Glutamatergic neuron (in vitro differentiated cells): ENCODE data around the gene BCORL1. TPM values are rescaled to one million over a fixed set of nuclear protein-coding genes. Genes with fewer than 3 reads are reported as not detected.

Experiments used
- DNase-seq: peaks from one replicate; pipeline ENCODE4 v3.0.0; 2022
- H3K27ac Mint-ChIP-seq: one replicate; pipeline ENCODE4 v1.8.0; 2020; ENCODE audit warnings: mild to moderate bottlenecking, mixed read lengths, inconsistent platforms; ENCODE audit not compliant: unreplicated experiment
- H3K27me3 Mint-ChIP-seq: one replicate; pipeline ENCODE4 v1.8.0; 2020; ENCODE audit warnings: mild to moderate bottlenecking, moderate library complexity, mixed read lengths, inconsistent platforms; ENCODE audit not compliant: unreplicated experiment
- H3K36me3 Mint-ChIP-seq: one replicate; pipeline ENCODE4 v1.8.0; 2020; ENCODE audit warnings: mild to moderate bottlenecking, mixed read lengths, inconsistent platforms; ENCODE audit not compliant: unreplicated experiment
- H3K4me1 Mint-ChIP-seq: one replicate; pipeline ENCODE4 v1.8.0; 2020; ENCODE audit warnings: mild to moderate bottlenecking, low read depth, mixed read lengths, inconsistent platforms; ENCODE audit not compliant: unreplicated experiment
- H3K4me3 Mint-ChIP-seq: one replicate; pipeline ENCODE4 v1.8.0; 2020; ENCODE audit warnings: mild to moderate bottlenecking, mixed read lengths, inconsistent platforms; ENCODE audit not compliant: unreplicated experiment
- H3K9me3 Mint-ChIP-seq: one replicate; pipeline ENCODE4 v1.8.0; 2020; ENCODE audit warnings: mild to moderate bottlenecking, moderate library complexity, mixed read lengths, inconsistent platforms; ENCODE audit not compliant: unreplicated experiment
- total RNA-seq: library from RNA; stranded (reverse); fragmentation: NEBNext Ultra II Directional; extraction: Animal tissue kit (Norgen Biotek cat#: 25700); gene quantifications from one replicate; pipeline ENCODE4 v1.2.1, GENCODE V29; 2021; ENCODE audit not compliant: unreplicated experiment
- TF ChIP-seq, protein P1 (sequence below): fragments of 200-600 bp; sonication (generic); IDR thresholded peaks from one replicate; pipeline ENCODE4 v1.5.0; 2021; ENCODE audit not compliant: partially characterized antibody, unreplicated experiment

Gene BCORL1
- total RNA-seq, 1 donor from 2014 or later, result 14.7 TPM

- Mint-ChIP-seq H3K36me3 (peaks cover 4% of the 10 kb centered on the region), H3K27me3 (no peaks in the 10 kb centered on the region), H3K9me3 (no peaks in the 10 kb centered on the region), H3K27ac (no peak overlapping the region), H3K4me1 (no peaks in the 10 kb centered on the region), H3K4me3 (peak overlapping the region; percentile 82)
- TF ChIP-seq, protein P1, sequence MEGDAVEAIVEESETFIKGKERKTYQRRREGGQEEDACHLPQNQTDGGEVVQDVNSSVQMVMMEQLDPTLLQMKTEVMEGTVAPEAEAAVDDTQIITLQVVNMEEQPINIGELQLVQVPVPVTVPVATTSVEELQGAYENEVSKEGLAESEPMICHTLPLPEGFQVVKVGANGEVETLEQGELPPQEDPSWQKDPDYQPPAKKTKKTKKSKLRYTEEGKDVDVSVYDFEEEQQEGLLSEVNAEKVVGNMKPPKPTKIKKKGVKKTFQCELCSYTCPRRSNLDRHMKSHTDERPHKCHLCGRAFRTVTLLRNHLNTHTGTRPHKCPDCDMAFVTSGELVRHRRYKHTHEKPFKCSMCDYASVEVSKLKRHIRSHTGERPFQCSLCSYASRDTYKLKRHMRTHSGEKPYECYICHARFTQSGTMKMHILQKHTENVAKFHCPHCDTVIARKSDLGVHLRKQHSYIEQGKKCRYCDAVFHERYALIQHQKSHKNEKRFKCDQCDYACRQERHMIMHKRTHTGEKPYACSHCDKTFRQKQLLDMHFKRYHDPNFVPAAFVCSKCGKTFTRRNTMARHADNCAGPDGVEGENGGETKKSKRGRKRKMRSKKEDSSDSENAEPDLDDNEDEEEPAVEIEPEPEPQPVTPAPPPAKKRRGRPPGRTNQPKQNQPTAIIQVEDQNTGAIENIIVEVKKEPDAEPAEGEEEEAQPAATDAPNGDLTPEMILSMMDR, result peak; percentile 93
- DNase-seq, result peak; percentile 85
These were observed 78.0 kb downstream of the BCORL1 start for GRCh38 chrX:130060122-130061069.

DNA sequence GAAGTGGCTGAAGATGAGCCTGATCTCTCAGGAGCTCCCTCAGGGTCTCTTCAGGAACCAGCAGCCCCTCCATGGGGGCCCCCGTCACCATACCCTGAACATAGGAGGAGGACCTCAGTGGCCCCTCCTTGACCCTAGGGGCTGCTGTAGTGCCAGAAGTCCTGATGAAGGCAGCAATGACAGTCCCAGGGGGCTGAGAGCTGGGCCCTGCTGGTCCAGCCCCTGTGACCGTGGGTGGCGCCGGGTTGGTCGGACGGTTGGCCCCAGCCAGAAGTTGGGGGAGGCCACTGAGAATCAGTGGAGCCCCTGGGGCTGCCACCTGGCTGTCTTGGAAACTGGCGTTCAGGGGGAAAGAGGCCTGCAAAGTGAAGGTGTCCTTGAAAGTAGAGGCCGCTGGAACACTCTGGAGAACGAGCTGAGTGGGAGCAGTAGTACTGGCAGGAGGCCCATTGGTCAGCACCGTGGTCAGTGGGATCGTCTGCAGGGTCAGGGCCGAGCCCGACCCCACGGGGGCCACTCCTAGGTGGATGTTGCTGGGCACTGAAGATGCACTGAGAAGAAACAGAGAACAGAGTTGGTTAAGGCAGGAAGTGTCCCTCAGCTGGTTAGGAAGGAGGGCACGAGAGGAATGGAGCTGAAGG lies 84.7 kb downstream of the BCORL1 start:
- Mint-ChIP-seq H3K36me3 (no peaks in the 10 kb centered on the region), H3K9me3 (peaks cover 2% of the 10 kb centered on the region), H3K27ac (no peak overlapping the region), H3K4me1 (no peaks in the 10 kb centered on the region), H3K27me3 (no peaks in the 10 kb centered on the region), H3K4me3 (no peak overlapping the region)
- TF ChIP-seq, protein P1, result no peak
- no peak for DNase-seq

DNA sequence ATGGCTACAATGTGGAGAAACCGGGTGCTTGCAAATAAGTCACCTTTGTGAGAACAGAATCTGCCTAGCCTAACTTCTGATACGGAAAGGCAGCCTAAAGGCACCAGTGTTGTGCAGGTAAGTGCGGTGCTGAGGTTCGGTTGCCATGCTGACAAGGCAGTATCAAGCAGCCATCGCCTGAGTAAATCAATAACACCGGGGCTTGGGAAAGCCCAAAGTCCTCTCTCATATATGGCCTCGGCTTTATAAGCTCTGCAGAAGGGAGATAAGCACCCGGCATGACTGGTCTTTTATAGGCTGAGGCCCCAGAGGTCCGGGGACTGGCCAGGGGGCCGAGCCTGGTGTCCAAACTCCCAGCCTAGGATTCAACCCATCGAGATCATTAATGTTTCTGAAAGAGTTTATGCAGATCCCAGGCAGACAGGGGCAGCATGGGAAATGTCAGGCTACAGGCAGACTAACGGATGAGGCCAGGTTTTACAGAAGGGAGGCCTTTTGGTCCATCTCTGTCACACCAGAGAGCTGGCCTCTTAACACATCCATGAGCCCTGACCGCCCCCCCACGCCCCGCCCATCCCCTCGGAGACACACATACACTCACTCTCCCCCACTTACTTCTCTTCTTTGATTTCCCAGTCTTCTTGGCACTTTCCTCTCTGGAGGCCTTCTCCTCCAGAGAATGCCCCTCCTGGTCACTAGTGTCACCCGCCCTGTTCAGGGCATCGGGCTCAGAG lies 89.3 kb downstream of the BCORL1 start:
- TF ChIP-seq, protein P1, result no peak
- Mint-ChIP-seq H3K4me3 (no peak overlapping the region), H3K27ac (no peak overlapping the region), H3K4me1 (no peaks in the 10 kb centered on the region), H3K36me3 (no peaks in the 10 kb centered on the region), H3K9me3 (peaks cover 2% of the 10 kb centered on the region), H3K27me3 (no peaks in the 10 kb centered on the region)
- DNase-seq, result no peak

- peaks cover under 1% of the 10 kb centered on the region for H3K9me3 Mint-ChIP-seq
- no peaks in the 10 kb centered on the region for H3K36me3 Mint-ChIP-seq
- no peak for DNase-seq
- H3K4me3 Mint-ChIP-seq, result no peak overlapping the region
- H3K27me3 Mint-ChIP-seq, result no peaks in the 10 kb centered on the region
- TF ChIP-seq, protein P1, result no peak
- H3K4me1 Mint-ChIP-seq, result no peaks in the 10 kb centered on the region
- H3K27ac Mint-ChIP-seq, result no peak overlapping the region
These were observed 89.9 kb downstream of the BCORL1 start for GRCh38 chrX:130072345-130072740.
